Fibroblast of skin of left quadriceps (primary cell): ENCODE data around the gene CNTNAP5.
A peak's percentile ranks its signal among the peaks of the same experiment; 100 is the strongest.

Source experiments
- DNase-seq, 2 experiments: peaks; one replicate each; pipeline ENCODE4 v3.0.0-alpha.2; 2013; ENCODE audit warnings: low read depth in 2 of 2

Gene CNTNAP5

DNA sequence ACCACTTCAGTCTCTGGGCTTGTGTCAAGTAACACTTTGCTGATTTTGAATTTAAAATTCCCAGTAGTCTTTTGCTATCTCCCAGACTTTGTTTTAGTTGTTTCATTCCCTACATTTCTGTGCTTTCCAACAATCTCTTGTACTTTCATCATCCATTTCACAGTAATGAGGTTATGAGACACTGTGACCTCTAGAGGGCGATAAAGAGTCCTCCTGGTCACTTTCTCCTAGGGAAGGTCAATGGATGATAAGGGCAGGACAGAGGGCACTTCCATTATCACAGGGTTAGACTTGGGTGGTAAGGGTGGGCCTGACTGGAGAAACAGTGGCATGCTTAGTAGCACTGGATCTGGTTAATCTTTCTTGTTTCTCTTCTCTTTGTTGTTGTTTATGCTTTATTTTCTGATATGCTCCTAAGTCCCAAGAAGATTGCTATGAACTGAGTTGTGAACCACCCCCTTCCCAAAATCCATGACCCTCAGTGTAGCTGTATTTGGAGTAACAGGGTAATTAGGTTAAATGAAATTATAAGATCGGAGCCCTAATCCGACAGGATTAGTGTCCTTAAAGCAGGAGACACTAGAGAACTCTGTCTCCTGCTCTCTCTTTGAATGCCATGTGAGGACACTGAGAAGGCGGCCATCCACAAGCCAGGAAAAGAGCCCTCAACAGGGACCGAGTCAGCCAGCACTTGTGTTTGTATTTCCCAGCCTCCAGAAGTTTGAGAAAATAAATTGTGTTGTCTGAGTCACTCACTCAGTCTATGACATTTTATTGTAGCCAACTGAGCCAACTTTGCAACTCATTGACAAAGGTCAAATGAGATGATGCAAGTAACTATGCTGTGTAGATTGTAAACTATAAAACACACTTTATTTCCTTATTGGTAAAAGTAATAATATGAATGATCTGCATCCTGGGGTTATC lies 779.2 kb downstream of the CNTNAP5 start:
- DNase-seq, result no peak

GRCh38 chr2:124805060-124805459 lies 780.0 kb downstream of the CNTNAP5 start:
- DNase-seq, result no peak

DNA sequence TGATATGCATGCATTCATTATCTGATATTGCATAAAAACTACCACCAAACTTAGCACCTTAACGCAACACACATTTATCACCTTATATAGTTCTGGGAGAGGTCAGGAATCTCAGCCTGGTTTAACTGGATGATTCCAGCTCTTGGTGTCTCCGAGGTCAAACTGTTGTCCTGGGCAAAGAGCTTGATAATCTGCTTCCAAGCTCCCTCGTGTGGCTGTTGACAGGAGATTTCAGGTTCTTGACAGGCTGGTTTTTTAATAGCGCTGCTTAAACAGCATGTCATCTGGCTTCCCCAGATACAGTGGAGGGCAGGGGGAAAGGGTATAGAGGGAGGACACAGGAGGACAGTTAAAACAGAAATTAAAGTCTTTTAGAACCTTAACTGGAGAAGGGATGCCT lies 785.0 kb downstream of the CNTNAP5 start:
- DNase-seq, result no peak

- no peak for DNase-seq
Measured at GRCh38 chr2:124814968-124815745, 790.1 kb downstream of the CNTNAP5 start.

GRCh38 chr2:124816007-124816406 lies 790.9 kb downstream of the CNTNAP5 start:
- DNase-seq, result no peak

- no peak for DNase-seq
Measured at GRCh38 chr2:124822516-124822915, 797.4 kb downstream of the CNTNAP5 start.

DNA sequence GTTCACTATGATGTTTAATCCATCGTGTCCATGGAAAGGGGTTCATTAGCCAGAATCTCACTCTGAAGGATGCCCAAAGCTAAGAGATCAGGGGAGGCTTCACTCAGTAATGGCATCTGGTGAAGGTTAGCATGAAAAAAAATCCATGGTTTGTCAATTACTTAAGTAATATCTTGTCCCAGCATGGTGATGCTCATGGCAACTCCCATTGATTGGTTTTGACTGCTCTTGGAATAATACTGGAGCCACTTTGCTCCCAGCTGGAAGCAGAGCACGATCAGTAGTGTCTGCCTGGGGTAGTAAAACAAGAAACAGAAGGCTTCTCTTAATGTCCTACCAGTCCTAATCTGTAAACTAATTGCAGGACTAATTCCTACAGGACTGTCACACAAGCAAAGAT lies 799.4 kb downstream of the CNTNAP5 start:
- no peak for DNase-seq

GRCh38 chr2:124832521-124832920 lies 807.4 kb downstream of the CNTNAP5 start:
- no peak for DNase-seq

GRCh38 chr2:124834331-124834730 lies 809.2 kb downstream of the CNTNAP5 start:
- DNase-seq, result no peak

GRCh38 chr2:124835331-124835730 lies 810.2 kb downstream of the CNTNAP5 start:
- DNase-seq, result no peak

DNA sequence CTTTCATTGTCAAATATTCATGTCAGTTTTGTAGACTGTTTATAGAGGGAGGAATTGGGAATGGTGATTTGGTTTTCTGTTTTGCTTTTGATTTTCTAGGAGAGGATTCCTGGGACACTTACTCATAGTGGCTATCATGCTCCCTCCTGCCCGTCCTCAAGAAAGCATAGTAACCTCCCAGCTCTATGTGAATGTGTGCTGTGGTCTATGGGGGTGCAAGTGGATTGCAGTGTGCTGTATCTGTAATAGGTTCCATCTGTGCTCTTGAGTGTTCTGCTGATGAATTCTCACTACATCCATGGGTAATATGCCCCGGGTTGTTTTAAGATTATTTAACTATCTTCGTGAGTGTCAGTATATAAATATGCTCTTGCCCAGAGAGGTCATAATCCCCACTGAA lies 811.3 kb downstream of the CNTNAP5 start:
- peak; percentile 6 to 7 for DNase-seq

- no peak for DNase-seq
Measured at GRCh38 chr2:124837496-124837895, 812.4 kb downstream of the CNTNAP5 start.

DNA sequence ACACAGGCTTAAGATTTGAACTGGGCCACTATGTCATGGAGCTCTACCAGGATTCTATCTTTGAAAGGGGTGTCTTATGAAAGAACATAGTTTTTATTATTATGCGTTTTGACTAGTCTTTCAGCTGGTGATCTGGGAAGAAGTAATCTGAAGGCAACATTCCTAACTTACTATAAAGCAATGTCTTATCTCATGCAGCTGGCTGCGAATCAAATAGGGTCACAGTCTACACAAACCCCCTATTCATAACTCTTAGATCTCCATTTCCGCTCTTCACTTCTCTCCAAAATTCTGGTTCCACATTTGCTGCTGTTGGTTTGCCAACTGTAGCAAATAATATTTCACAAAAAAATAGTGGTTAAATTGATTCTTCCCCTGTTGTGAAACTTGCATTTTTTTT lies 813.3 kb downstream of the CNTNAP5 start:
- no peak for DNase-seq

- no peak for DNase-seq
Measured at GRCh38 chr2:124867247-124867646, 842.2 kb downstream of the CNTNAP5 start.

DNA sequence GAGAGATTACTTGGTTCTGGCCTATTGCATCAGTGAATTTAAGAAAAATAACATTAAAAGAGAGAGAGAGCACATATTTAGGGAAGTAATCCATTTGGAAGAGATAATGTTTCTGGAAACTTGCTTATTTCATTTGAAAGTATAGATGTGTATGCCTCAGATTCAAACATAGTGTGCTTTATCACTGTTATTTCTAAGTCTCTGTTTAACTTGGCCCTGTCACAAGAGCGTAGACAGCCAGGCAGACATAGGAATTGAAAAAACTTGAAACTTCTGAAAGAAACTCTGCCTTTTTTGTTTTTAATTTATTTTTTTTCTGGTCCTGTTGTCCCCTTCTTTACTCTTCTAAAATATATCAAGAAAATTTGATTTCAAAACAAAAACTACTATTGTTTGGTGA lies 849.1 kb downstream of the CNTNAP5 start:
- DNase-seq, result no peak

DNA sequence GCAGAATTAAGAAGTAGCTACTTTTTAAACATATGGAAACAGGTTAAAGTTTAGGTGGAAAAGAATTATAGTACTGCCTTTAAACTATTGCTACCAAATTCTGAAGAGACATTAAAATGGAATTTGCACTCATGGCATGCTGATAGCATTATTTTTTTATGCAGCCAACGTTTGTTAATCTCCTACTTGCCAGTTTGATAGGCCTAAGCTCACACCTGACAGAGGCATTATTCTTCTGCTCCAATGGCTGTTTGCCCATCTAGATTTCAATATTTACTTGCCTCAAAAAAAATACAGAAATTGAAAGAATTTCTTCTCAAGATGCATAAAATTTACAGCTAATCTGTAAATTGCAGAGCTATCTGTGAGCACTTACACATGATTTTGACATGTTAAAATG lies 849.6 kb downstream of the CNTNAP5 start:
- no peak for DNase-seq

GRCh38 chr2:124875627-124876244 lies 850.6 kb downstream of the CNTNAP5 start:
- DNase-seq, result no peak

- DNase-seq, result no peak
Measured at GRCh38 chr2:124877141-124877577, 852.1 kb downstream of the CNTNAP5 start.

GRCh38 chr2:124879640-124880039 lies 854.6 kb downstream of the CNTNAP5 start:
- DNase-seq, result no peak

DNA sequence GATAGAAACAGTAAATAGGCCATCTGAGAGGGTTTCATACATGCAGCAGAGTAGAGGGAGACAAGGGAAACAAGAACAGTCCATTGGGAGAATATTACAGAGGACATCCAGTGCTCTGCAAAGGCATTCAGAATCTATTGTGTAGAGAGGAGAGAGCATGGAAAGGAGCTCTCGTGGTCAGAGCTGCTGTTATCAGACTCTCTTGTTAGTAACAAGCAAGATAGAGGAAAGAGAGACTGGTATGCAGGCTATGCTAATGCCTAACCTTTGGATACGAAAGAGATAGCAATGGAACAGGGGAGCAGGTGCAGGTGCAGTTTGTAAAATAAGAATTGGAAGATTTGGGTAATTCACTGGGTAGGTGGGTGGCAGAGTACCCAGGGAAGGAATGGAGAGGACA lies 855.9 kb downstream of the CNTNAP5 start:
- DNase-seq, result no peak

- no peak for DNase-seq
Measured at GRCh38 chr2:124882423-124882822, 857.3 kb downstream of the CNTNAP5 start.

DNA sequence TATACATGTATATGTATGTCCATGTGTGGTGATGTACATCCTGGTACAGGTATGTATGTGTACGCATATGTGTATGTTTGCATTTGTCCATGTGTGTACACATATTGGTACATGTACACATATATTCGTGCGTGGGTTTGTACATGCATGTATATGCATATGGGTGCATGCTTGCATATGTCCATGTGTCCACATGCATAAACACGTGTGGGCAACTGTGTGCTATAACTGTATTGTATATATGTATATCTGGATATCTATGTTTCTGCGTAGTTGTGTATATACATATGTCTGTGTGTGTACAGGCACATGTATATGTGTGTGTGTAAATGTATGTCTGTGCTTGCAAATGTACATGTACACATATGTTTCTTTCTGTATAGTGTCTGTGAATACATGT lies 858.5 kb downstream of the CNTNAP5 start:
- no peak for DNase-seq
